ENCODE data around the gene EIF4G1.

EIF4G1 gene

DNA sequence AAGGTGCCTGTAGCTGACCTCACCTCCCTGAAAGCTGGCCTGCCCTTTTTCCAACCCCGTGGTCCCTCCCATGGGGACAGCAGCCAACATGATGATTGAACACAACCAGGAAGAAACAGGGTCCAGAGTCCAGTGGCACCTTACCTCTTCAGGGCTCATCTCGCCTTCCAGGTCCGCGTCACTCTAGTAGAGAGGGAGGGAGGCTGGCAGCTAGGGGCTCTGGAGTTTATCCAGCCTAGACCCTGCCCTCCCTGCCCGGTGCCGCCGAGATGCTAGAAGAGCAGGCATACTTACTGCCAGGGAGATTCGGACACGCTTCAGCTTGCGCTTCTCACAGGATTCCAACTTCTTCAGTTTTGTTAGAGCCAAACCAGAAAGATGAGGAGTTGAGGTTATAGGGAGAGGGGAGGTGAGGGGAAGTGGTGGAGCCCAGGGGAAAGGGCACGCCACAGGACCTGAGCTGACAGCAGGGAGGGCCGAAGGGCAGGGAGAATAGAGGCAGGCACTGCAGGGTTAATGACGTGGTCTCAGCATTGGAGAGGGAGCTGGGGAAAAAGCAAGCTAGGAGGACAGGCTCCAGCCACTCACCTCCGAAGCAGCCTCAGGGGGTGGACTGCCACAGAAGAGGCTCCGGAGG, 37.9 kb downstream of the EIF4G1 start:
- DNase-seq (ENCODE audit: low read depth in 3 of 3) = no peak

DNA sequence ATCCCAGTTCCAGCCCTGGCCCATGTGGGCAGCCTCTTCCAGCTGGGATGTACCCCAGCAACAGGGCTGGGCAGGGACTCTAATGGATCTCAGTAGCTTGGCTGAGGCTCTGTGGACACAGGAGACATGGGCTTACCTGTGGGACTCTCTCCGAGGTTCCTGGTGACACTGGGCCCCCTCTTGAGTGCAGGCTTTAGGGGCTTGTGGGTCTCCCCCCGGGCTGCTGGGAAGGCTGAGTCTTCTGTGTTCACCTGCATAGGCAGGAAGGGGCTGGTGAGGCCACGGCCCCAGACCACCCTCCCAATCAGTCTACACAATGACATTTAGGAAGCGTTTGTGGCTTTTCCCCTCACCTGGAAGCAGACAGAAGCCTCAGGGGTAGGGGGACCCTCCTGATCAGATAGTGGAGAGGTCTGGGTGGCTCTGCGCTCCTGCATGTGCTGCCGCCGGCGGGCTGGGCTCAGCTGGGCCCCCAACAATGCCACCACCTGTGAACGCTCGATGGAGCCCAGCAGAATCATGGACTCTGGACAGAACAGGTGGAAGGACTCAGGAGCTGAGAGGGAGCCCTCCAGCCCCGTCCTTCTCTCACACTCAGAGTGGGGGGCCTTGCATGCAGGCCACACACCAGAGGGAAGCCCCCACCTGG, 38.6 kb downstream of the EIF4G1 start:
- no peak for DNase-seq (ENCODE audit: low read depth in 3 of 3)

DNA sequence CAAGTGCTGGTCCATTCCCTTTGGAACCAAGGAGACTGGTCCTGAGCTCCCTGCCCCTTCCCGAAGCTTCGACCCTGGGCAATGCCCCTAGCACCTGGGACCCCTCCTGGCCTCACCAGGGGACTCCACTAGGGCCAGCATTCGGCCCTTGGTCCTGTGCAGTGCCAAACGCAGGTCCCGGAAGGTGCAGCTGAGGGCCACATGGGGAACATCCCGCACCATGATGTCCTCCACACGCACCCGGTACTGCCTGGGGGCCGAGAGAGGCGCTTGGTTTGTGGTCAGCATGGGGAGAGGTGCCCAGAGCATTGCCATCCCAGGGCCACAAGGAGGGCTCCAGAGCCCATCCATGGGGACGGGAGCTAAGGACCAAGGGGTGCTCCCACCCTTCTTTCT, 39.1 kb downstream of the EIF4G1 start:
- no peak for DNase-seq (ENCODE audit: low read depth in 3 of 3)

DNA sequence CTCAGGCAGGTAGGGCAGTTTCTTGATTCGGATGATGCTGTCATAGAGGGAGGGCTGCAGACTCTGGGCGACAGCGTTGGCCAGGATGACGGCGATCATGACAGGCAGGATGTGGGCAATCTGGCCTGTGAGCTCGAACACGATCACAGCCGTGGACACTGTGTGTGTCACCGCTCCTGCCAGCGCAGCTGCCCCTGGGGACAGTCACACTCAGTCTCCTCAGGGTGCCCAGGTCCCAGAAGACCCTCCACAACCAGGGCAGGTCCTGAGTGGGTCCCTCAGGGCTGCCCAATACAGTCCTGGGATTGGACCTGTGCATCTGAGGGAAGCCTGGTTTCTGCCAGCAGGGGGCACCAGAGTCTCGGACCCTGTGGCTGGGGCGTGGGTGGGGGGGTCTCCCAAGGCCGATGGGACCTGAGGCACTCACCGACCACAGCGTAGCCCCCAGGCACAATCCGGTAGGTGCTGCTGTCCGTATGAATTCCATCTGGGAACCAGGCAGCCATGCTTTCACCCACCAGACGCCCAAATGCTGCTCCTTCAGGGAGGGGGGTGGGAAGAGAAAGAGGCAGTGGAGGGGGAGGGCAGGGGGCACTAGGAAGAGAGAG, 39.8 kb downstream of the EIF4G1 start:
- peak in 2 of 3 experiments; percentile 36 to 64 for DNase-seq (ENCODE audit: low read depth in 3 of 3)

DNA sequence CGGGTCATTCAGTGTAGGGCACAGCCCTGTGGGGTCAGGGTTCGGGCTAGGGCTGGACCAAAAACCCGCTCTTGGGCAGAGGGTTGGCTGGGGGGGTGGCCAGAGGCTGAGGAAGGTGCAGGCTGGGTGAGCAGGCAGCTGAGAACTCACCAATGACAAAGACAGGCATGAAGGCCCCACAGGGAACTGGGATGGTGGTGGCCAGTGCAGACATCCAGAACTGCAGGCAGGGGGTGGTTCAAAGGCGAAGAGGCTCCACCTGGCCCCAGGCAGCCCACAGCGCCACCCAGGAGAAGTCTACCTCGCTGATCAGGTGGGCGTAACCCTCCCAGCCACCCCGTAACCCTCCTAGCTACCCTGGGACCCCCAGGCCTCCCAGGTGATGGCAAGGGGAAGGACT, 40.3 kb downstream of the EIF4G1 start:
- DNase-seq (ENCODE audit: low read depth in 3 of 3) = no peak

DNA sequence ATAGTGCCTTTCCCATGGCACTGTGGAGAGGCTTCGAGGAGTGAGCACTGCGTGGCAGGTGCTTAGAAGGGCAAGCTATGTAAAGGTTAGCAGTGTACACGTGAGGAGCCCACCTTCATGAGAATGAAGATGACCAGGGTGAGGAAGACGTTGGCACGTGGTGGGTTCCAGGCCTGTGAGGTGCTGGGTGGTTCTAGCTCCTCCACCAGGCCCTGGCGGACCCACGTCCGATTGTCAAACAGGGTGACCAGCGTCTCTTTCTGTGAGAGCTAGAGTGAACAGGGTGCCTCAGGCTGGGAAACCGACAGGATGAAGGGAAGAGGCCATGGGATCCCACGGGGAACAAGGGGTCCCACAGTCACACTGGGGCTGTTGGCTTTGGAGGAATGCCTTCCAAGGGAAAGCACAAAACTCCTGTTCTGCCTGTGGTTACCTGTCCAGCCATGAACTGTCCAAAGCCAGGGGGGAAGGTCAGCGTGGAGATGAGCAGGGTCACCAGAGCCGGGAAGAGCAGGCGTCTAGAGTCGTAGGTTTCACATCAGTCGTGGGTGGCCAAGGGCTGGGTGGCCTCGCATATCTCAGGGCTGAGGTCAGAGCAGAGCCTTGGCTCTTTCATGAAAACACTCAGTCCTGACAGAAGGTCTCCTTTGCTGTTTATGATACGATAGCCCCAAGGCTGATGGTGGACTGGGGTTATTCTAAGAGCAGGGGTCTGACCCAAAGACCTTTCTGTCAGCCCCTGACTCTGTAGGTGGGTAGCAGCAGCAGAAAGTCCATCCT, 41.0 kb downstream of the EIF4G1 start:
- no peak for DNase-seq (ENCODE audit: low read depth in 3 of 3)

DNA sequence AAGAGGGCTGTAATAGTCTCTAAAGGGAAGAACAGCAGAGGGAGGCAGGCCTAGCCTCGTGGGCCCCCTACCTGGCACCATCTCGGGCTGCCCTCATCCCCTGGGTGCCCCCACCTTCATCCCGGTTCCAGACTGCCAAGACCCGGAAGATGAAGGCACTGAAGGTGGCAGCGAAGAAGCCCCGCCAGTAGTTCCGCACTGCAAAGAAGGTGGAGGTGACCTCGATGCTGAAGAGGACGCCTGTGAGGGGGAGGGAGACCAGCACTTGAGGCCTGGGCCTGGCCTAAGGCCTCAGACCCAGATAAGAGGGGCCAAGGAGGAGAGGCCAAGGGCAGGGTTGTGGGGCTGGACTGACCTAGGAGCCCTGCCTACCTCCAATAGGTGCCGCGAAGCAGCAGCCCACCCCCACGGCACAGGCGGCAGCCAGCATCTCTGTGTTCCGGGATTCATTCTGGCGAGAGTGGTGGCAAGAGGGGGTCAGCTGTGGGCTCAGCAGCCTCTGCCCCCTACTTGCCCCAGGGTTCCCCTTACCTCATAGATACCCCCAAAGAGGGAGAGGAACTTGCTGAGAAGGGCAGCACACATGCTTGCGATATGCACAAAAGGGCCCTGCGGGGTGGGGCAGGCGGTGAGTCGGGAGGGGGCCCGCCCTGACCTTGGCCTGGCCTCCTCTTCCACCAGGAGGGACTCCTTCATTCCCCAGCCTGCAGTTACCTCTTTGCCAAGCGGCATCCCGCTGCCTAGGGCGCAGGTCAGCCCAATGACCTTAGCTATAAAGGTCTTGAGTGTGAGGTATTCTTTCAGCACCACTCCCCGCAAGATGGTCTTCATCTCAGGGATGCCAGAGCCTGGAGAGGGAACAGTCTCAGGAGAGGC, 43.1 kb downstream of the EIF4G1 start:
- DNase-seq (ENCODE audit: low read depth in 3 of 3) = no peak

DNA sequence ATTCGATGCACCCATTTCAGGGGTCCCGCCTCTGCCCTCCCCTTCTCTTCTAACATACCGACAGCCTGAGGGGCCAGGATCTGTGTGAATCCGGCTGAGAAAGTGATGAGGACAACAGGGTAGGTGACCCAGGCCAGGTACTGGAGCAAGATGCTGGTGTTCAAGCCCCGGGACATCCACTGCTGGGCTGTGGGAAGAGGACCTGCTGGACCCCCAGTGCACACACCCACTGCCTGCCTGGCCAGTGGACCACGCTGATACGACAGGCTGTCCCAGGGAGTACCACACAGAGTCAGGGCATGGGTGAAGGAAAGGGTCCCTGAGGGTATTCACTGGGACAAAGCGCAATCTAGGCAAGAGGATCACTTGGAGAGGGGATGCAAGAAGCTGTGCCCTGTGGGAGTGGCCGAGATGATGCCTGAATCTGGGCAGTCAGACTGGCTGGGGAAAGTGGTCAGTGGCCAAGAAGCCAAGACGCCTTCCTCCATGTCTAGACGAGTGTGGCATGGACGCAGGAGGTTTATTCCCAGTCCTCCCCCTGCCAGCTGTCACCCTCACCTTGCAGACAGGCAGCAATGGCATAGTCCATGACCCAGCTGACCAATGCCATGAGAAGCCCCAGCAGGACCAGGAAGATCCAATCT, 43.8 kb downstream of the EIF4G1 start:
- no peak for DNase-seq (ENCODE audit: low read depth in 3 of 3)

DNA sequence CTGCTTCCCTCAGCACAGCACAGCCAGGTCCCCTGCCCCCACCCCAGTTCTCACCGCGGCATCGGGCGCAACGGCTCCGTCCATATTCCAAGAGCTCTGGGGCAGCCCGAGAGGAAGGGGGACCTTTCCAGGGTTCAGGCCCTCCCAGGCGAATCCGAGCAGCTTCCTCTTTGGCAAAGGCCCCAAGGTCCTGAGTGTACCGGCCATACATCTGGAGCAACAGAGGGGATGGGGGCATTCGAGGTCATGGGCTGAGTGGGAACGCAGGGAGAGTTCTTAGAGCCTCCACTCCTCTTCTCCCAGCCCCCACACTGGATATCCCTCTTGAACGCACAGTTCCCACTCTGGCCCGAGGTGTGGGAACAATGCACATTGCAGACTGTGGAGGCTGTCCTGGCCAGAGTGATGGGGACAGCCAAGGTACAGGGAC, 44.5 kb downstream of the EIF4G1 start:
- no peak for DNase-seq (ENCODE audit: low read depth in 3 of 3)

DNA sequence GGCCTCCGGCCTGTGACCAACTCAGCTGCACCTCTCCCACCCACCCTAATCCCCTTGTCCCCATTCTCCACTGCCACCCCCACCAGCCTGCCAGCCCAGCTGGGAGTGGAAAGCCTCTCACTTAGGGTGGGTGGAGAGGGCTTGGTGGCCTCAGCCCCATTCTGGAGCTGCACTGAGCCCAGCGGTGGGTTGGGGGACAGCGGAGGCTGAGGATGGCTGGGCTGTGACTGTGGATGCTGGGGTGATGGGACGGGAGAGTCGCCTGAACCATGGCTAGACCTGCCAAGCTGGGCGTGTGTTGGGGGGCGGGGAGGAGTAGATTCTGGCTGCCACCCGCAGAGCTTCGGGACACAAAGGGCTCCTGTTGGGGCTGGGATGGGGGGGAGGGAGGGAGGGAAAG, 45.2 kb downstream of the EIF4G1 start:
- no peak for DNase-seq (ENCODE audit: low read depth in 3 of 3)

DNA sequence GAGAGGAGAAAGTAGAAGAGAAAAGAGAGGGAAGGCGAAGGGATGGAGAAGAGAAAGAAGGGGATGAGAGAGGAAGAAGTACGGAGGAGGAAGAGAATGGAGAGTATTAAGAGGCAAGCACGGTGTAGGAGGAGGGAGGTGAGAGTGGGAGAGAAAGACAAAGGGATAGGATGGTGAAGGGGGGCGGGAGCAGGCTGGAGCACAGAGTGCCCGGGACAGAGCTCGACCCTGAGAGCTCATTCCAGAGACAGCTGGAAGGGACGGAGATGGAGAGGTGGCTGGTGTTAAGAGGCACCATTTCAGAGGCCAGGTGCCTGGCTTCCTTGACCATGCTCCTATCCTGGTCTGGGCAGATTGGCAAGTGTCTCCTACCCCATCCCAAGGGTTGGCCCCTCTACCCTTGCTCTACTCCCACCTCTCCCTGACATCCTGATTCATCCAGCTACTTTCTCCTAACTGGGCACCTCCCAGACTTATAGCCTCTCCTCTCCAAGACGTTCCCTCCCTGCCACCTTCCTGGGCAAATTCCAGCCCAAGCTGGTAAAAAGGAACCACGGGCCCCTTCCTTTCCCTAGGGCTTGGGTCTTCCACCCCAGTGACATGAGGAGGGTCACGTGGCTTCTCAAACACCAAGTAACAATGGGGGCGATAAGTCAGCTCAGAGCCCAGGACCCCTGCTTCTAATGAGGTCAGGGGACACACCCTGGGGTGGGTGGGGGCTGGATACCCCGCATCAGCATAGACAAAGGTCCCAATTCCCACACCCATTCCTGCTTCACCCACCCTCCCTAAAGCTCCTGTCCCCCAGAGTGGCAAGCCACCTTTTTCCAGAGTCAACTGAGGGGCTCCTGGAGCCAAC, 45.9 kb downstream of the EIF4G1 start:
- no peak for DNase-seq (ENCODE audit: low read depth in 3 of 3)

DNA sequence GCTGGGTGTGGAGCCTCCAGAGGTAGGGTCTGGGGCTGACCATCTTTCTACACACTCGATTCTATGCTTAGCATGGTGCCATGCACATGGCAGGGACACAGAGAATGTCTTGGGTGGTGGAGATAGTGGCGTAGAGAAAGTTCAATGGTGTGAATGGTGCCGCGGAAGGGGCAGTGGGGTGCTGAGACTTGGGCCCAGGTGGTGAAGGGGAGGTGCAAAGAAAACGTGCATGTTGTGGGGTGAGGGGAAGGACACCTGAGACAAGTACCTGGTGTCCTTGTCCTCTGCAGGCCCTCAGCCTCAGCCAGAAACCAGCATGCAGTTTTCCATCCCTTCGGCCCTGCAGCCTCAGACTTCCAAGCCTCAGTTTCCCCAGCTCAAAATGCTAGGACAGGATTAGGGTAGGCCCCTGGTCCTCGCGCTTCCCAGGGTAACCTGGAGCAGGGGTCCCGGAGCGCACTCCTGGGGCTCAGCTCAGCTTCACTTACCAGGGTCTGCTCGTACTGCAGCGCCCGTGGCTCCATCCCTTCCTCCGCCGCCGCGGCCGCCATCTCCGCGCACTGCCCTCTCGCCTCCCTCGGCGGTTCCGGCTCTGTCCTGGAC, 46.6 kb downstream of the EIF4G1 start:
- no peak for DNase-seq (ENCODE audit: low read depth in 3 of 3)

DNA sequence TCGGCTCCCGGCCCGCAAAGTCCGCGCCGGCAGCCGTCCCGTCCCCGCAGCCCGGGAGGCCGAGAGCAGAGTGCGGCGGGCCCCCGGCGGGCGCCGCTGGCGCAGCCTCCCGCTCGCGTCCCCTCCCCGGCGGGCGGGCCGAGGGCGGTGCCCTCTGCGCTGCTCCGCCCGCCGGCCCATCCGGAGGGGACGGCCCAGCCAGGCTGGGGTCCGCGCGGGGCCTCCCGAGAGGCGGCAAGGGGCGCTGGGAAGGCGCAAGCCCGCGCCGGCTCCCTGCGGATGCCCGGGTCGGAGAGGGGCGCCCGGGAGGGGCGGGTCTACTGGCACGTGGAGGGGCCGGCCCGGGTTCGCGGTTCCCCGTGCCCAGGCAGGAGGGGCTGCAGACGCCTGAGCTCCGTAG, 47.1 kb downstream of the EIF4G1 start, which contains the start of the genes CLCN2 and POLR2H:
Gene CLCN2 (minus strand): TSS at position 74 of the 400 bp plus-strand sequence. CDS start 126 bp downstream, outside the sequence.
Gene POLR2H (plus strand): TSS at position 179 of the 400 bp plus-strand sequence. CDS start 1,783 bp downstream, outside the sequence.
- DNase-seq (ENCODE audit: low read depth in 3 of 3) = peak; percentile 14 to 52 (median 17)

DNA sequence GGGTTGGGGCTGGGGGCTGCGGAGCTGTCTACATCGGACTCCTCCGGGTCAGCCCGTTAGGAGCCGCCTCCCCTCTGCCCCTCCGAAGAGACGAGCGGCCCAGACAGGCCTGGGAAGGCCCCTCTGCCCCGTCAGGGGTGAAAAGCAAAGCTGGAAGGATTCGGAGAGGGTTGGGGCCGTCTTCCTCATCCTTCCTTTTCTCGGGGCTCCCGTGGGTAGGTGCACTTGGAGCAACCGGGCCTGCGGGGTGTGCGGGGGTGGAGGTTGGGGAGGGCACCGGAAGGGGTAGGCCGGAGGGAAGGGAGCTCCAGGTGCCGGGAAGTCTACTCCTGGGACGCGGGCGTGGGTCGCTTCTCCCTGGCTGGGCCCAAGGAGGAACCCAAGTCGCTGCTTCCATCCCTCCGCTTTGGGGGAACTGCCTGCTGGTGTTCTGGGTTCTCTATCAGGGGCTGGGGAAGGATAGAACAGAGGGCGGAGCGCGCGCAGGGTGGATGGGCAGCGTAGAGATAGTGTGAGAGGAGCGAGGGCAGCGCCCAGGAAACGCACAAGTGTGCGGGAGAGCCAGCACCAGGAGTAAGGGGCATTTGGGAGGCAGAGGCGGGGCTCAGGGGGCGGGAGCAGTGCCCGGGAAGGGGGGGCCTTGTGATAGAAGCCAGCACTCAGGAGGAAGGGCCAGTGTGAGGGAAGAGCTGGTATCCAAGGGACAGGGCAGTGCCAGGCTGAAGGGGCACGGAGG, 47.7 kb downstream of the EIF4G1 start:
- peak; percentile 11 to 60 (median 18) for DNase-seq (ENCODE audit: low read depth in 3 of 3)

DNA sequence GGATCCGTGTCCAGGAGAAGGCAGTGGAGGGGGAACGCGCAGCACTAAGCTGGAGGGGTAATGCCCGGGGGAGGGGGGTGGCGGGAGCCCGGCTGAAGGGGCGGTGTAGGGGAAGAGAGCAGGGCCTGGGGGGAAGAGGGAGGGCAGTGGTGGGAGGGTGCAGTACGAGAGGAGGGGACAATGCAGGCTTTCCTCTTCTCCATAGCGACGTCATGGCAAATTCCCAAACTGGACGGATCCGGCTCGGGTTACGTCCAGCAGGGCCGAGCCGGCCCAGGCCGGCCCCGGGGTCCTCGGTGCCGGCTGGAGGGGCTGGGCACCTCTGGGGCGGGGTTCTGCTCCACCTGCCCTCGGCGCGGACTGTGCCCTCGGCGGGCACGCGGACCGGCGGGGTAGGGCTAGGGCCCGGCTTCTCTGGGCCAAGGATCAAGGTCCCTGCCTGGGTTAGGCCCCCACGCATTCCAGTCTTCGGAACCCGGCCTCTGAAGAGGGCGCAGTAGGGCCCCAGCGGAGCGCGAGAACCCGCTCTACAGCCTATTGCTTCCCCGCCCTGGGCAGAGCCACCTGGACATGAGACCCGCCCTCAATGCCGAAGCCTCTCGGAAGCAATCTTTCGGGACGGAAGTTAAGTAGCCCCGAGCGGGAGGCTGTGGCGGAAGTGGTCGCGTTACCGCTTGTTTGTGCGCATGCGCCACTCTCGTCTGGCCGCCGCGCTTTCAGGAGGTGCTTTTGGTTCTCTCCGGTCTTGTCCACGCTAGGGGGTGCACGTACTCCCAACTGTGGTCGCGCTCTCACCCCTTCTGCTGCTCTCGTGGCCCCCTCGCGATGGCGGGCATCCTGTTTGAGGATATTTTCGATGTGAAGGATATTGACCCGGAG, 48.5 kb downstream of the EIF4G1 start:
- peak; percentile 88 to 96 (median 91) for DNase-seq (ENCODE audit: low read depth in 3 of 3)

DNA sequence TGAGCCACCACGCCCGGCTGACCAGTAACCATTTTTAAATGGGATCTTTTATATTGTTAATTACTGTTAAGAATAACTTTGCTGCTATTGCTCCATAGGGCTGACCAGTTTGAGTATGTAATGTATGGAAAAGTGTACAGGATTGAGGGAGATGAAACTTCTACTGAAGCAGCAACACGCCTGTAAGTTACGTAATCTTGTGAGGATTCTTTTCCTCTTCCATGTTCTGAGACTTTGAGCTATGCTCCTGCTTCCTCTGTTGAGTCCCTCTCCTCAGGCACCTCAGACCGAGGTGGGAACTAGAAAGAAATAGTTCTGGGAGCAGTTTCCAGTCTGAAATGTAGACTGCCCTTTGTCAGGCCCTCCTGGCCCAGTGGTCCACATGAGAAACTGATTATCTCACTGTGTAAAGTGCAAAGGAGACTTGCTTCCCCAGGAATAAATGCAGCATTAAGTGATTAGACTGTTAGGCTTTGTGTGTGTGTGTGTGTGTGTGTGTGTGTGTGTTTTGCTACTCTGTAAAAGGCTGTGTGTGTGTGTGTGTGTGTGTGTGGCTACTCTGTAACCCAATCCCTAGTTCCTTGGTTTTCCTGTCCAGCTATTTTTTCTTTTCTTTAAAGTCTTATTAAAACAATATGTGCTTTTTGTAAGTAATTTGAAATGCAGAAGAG, 52.3 kb downstream of the EIF4G1 start:
- no peak for DNase-seq (ENCODE audit: low read depth in 3 of 3)

DNA sequence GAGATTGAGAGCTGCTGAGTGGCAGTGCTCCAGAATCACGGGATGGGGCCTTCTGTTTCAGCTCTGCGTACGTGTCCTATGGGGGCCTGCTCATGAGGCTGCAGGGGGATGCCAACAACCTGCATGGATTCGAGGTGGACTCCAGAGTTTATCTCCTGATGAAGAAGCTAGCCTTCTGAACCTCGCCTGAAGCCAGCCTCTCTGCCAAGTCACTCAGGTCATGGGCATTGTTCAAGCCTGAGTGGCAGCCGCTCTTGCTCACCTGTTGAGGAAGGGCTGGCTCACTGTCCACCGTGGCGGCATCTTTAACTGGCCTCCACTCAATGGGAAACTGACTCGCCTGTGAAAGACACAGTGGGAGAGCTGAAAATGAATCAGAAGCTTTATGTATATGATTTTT, 53.7 kb downstream of the EIF4G1 start:
- DNase-seq (ENCODE audit: low read depth in 3 of 3) = no peak
